Measurements from ENCODE around the gene TNFRSF1A. TPM values are rescaled to one million over a fixed set of nuclear protein-coding genes. Genes with fewer than 3 reads are reported as not detected.

Gene TNFRSF1A
- total RNA-seq, 4 donors from 2014 or later, result 121 to 190 (median 134) TPM

DNA sequence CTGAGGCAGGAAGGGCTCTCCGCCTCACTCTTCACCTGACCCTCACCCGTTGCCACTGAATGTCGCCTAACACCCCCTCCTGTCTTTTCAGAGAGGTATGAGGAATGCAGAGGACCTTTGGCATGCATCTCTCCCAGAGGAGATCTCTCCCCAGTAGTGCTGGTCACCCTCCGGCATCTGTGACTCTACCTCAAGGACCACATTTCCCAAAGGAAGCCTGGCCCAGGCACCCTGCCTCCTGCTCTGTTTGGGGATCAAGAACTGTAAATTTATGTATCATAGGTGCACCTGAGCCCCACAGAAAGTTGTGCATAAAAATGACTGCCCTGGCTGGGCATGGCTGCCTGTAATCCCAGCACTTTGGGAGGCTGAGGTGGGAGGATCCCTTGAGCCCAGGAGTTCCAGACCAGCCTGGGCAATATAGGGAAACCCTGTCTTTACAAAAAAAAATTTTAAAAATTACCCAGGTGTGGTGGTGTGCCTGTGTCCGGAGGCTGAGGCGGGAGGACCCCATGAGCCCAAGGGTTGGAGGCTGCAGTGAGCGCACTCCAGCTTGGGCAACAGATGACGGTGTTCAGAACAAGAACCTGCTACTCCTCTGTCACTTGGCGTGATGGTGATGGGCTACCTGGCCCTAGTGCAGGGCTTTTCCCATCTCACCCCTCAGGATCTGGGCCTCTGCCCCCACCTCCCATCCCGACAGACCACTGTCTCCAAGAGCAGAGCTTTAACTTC is 13.7 kb downstream of the TNFRSF1A start:
- WGBS, 2 donors, result 80 to 84% methylated on average over 8 to 10 of the region's 10 CpGs
- H3K36me3 ChIP-seq, result peaks cover 45 to 69% (median 54%) of the 10 kb centered on the region in 3 donors
- H3K27me3 ChIP-seq, result no peaks in the 10 kb centered on the region
- peaks cover 56 to 100% (median 99%) of the 10 kb centered on the region in 3 donors for H3K4me1 ChIP-seq
- peak overlapping the region; percentile 50 to 95 (median 81) for H3K27ac ChIP-seq
- DNase-seq, result no peak
- intact Hi-C loops (cut with DNase I), result loop anchor here (10.0 kb wide), 1 partner anchor 137 kb away; no protein-coding TSS in a partner anchor
- no peaks in the 10 kb centered on the region for H3K9me3 ChIP-seq
- H3K4me3 ChIP-seq, result peak overlapping the region in 1 of 4 donors; percentile 23
- TF ChIP-seq POLR2A (IDR thresholded peaks at IDR 0.05), result no peak
- TF ChIP-seq, protein P1, sequence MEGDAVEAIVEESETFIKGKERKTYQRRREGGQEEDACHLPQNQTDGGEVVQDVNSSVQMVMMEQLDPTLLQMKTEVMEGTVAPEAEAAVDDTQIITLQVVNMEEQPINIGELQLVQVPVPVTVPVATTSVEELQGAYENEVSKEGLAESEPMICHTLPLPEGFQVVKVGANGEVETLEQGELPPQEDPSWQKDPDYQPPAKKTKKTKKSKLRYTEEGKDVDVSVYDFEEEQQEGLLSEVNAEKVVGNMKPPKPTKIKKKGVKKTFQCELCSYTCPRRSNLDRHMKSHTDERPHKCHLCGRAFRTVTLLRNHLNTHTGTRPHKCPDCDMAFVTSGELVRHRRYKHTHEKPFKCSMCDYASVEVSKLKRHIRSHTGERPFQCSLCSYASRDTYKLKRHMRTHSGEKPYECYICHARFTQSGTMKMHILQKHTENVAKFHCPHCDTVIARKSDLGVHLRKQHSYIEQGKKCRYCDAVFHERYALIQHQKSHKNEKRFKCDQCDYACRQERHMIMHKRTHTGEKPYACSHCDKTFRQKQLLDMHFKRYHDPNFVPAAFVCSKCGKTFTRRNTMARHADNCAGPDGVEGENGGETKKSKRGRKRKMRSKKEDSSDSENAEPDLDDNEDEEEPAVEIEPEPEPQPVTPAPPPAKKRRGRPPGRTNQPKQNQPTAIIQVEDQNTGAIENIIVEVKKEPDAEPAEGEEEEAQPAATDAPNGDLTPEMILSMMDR (IDR thresholded peaks at IDR 0.05), result no peak

DNA sequence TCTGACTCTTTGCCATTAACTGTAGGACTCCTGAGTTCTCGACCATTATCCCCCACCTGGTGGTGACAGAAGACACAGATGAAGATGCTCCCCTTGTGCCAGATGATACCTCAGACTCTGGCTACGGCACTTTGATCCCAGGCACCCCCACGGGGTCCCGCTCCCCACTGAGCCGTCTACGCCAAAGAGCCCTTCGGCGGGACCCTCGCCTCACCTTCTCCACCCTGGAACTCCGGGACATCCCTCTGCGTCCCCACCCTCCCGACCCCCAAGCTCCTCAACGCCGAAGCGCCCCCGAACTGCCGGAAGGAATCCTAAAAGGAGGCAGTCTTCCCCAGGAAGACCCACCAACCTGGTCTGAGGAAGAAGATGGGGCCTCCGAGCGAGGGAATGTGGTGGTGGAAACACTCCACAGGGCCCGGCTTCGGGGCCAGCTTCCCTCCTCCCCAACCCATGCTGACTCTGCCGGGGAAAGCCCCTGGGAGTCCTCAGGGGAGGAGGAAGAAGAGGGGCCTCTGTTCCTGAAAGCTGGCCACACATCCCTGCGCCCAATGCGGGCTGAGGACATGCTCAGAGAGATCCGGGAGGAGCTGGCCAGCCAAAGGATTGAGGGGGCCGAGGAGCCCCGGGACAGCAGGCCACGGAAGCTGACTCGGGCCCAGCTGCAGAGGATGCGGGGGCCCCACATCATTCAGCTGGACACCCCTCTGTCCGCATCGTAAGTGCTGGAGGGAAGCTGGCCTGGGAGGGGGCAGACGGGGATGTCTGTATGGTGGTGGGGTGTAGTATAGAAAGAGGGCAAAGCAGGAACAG is 14.4 kb downstream of the TNFRSF1A start:
- no peak for DNase-seq
- H3K4me1 ChIP-seq, result peaks cover 56 to 100% (median 99%) of the 10 kb centered on the region in 3 donors

GRCh38 chr12:6326316-6327228 is 15.3 kb downstream of the TNFRSF1A start:
- Histone ChIP-seq H3K27ac (peak overlapping the region; percentile 42 to 95 (median 81)), H3K36me3 (peaks cover 38 to 52% (median 40%) of the 10 kb centered on the region in 3 donors), H3K4me3 (peak overlapping the region in 1 of 4 donors; percentile 38), H3K9me3 (no peaks in the 10 kb centered on the region), H3K27me3 (no peaks in the 10 kb centered on the region), H3K4me1 (peaks cover 63 to 100% (median 97%) of the 10 kb centered on the region in 3 donors)
- TF ChIP-seq POLR2A (IDR thresholded peaks at IDR 0.05), result no peak
- TF ChIP-seq, protein P1 (IDR thresholded peaks at IDR 0.05), result peak in 4 of 6 experiments; percentile 28 to 50 (median 41)
- 39 to 54% methylated on average over 20 of the region's 21 CpGs for WGBS, 2 donors
- intact Hi-C loops (cut with DNase I), result loop anchor here (10.0 kb wide), 1 partner anchor 138 kb away; no protein-coding TSS in a partner anchor
- DNase-seq, result no peak

More for the DNA sequence above, 14.4 kb downstream of the TNFRSF1A start:
- Histone ChIP-seq H3K4me3 (peak overlapping the region in 1 of 4 donors; percentile 23), H3K9me3 (no peaks in the 10 kb centered on the region), H3K27ac (peak overlapping the region; percentile 50 to 95 (median 81)), H3K36me3 (peaks cover 40 to 61% (median 48%) of the 10 kb centered on the region in 3 donors), H3K27me3 (no peaks in the 10 kb centered on the region)
- intact Hi-C loops (cut with DNase I), result loop anchor here (10.0 kb wide), 1 partner anchor 137 kb away; no protein-coding TSS in a partner anchor
- TF ChIP-seq, protein P1 (IDR thresholded peaks at IDR 0.05), result no peak
- TF ChIP-seq POLR2A (IDR thresholded peaks at IDR 0.05), result peak in 1 of 4 donors; percentile 12
- whole genome bisulfite sequencing, 2 donors, result 51 to 60% methylated on average over 16 to 22 of the region's 33 CpGs

DNA sequence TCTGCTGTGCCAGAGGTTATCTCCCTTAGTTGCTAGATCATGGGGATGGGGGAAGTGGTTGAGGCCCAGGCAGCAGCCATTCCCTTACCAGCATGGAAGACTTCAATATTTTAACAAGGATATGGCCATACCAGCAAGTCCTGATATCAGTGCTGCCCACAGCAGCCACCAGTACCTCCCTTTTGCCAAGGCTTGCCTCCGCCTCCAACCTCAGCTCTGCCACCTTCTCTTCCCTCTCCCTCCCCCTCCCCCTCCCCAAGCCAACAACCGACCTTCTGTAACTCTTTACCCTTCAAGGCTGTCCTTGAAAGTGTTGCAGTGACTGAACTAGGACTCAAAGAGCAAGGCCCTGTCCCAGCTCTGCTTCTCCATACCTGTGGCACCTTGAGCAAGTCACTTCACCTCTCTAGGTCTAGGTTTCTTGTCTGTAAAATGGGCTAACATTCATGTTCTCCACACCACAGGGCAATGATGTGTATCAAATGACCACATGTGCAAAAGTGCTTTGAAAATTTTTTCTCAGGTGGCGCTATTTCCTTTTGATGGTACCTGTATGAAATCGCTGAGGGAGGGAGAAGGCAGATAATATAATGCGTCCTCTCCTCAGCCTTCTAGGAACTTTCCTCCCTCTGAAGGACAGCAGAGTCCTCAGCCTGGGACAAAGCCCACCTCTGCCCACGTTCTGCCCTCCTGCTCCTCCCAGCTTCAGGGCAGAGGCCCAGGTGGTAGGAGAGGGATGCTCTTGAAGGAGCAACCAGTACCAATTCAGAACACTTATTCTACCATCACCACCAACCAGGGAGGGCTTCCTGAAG is 16.7 kb downstream of the TNFRSF1A start:
- peaks cover 26 to 49% (median 26%) of the 10 kb centered on the region in 3 donors for H3K36me3 ChIP-seq
- peak overlapping the region; percentile 73 to 95 (median 82) for H3K27ac ChIP-seq
- no peaks in the 10 kb centered on the region for H3K9me3 ChIP-seq
- 47 to 71% methylated on average over 4 of the region's 6 CpGs for WGBS, 2 donors
- no peak for TF ChIP-seq POLR2A (IDR thresholded peaks at IDR 0.05)
- TF ChIP-seq, protein P1 (IDR thresholded peaks at IDR 0.05), result no peak
- intact Hi-C loops (cut with DNase I), result loop anchor here (10.0 kb wide), 1 partner anchor 140 kb away; no protein-coding TSS in a partner anchor
- peaks cover 54 to 93% (median 83%) of the 10 kb centered on the region in 3 donors for H3K4me1 ChIP-seq
- no peak for DNase-seq
- H3K4me3 ChIP-seq, result no peak overlapping the region
- no peaks in the 10 kb centered on the region for H3K27me3 ChIP-seq

Data from esophagus squamous epithelium (tissue), 5 donors.